NK-92 (cell line): ENCODE measurements around the gene PRICKLE2.

Experiments used
- DNase-seq: peaks from one replicate; lab custom pipeline; 2025; ENCODE audit not compliant: unreplicated experiment; lab: John Stamatoyannopoulos, UW

The PRICKLE2 gene

DNA sequence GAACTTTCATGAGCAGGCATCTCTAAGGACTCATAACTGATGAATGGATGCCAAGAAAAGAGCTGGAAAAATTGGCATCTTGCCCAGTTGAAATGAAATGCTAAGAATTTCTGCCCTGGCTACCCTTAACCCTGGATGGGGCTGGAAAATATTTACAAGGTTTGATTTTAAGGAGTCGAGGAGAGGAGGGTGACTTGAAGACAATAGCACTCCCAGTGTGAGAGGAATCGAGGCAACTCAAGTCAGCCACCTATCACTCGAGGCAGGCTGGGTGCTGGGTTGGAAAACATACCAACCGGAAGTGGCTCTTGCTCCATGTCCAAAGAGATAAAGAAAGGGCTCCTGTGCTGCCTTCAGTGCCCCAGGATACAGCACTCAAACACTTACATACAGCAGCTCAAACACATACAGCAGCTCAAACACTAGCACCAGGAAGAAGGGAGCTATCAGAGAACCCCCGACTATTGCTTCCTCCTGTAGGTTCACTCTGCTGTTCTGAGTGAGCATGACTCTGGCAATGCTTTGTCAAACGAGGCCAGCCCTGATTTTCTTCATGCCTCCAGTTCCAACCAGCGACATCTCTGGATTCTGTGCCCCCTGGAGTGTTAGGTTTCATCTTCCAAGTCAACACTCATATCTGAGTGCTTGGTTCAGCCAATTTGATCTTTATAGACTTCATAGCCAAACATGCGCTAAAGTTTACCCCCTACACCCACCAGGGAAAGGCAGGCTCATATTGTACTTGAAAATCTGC, 4.9 kb downstream of the PRICKLE2 start:
- no peak for DNase-seq

DNA sequence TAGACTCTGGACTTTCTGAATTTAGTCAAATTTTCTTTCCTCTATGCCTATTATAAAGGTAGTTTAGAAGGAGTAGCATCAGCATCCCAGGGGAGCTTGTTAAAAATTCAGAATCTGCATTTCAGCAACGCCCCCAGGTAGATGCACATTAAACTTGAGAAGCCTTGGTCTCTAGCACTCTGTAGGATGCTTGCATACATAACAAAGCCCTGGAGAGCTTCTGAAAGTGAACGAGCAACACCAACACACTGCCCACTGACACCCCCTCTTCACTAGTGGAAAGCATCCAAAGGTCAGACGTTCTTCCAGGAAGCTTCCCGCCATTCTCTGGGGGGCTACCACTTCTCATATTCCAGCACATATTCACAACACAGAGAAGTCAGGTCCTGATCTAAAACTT, 6.5 kb downstream of the PRICKLE2 start:
- no peak for DNase-seq

DNA sequence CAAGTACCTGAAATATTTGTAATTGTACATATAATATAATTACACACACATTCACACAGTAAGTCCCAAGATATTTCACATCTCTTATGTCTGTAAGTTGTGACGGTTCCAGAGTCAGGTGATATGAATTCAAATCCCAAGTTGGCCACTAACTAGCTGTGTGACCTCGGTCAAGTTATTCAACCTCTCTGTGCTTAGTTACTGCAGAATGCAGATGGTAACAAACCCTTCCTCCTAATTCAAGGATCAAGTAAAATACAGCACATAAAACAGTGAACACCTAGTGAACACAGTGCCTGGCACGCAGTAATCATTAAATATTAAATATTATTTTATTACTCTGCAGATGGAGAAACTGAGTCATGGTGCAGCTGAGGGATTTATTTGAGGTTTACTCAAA, 6.9 kb downstream of the PRICKLE2 start:
- no peak for DNase-seq

DNA sequence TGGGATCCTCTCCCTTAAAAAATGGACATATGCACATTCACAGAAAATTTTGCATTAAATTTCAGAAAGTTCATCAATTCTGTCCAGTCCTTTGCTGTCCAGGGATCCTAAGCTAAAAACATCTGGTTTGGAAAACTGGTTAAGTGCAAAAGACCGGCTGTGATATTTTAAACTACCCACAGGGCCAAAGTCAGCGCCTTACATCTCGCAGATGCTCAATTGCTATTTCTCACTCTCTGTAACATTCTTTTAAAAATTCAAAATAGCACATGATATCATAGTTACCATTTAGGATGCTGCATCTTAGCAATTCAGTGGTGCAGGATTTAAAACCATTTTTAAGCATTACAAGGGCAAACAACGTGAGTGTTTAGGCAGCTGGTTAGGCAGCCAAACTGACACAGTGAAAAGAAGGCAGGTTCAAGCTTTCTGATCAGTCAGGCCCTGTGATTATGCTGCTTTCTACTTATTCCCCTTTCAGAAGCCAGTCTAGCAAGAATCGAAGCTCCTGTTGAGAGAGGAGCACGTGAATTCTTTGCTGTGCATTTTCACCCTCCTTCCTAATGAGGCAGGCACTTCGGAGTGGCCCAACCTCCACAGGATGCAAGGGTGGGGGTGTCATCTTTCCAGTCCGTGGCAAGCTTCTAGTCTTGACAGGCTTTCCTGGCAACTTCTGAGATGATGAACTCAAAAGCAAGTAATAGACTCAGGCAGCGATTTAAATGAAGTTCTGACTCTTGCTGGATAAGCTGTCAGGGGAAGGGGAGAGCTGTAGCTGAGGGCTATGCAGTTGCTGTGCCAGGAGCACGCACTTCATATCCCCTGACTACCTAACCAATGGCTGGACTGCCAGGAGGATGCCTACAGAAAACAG, 8.8 kb downstream of the PRICKLE2 start:
- no peak for DNase-seq

DNA sequence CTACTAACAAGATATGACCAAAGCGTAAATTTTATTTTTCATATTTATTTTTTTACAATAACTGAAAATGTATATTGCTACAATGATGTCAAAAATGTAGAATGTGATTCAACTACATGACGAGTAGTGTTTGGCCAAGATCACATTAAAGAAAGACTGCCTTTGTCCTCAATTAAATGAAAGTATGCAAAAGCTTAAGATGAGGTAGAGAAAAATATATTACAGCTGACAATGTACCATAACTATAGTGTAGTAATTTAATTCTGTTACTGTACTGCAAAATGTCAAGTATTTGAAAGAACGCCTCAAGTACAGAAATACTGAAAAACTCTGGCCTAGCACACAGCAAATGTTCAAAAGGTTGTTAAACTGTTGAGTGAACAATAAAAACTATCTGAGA, 9.7 kb downstream of the PRICKLE2 start:
- no peak for DNase-seq

DNA sequence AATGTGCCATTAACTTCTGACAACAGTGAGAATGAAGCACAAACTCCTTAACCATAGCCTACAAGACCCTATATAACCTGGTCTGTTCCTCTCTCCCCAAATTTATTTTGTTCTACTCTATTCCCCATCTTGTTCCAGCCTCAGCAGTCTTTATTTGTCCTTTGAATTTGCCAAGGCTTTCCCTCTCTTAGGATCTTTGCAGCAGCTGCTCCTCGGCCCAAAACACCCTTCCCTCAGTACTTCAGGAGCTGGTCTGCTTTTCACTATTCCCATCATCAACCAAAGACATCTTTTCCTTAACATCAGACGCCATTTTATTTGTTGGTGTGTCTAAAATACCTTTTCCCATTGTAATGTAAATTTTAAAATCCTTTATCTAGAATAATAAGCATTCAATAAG, 10.2 kb downstream of the PRICKLE2 start:
- no peak for DNase-seq

DNA sequence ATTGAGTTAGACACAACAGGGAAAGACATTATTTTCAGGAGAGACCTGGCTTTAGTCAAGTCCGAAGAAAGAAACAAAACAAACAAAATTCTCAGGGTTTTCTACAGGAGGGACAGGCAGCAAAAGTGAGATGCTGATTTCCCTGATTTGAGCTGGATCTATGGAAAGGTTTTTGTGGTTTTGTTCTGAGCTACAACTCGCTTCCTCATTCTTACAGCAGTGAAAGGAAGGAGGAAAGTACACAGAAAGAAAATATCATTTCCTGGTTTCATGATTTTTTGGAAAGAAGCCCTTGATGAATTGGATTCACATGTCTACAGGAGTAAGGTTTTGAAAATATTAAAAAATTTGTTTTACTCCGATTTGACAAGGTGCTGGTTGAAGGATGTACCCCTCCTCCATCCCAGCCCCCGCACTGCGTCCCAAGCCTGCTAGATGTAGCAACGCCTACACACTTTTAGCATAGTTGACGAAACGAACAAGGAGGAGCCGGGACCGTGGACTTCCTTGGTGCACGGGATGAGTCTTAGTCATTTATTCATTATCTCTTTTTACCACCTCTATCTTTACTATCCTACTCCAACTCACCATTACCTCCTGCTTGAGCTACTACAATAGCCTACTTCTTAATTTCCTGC, 10.8 kb downstream of the PRICKLE2 start:
- DNase-seq = no peak

DNA sequence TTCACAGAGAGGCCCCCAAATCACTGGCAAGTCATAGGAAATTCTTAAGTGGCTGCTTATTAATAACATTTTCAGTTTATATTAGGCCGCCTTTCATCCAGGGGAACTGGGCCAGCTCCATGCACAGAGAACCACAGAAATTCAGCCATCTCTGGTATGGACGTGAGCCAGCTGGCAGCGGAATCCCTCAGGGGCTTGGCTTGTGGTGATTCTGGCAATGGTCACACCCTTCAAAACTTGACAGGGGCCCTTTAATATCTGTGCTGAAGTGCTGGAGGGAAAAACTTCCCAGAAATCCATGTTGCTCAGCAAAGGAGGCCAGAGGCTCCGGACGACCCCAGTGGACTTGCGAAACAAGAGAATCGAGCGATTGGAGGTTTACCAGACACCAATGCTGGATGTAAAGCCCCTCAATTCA, 11.3 kb downstream of the PRICKLE2 start:
- DNase-seq = no peak

DNA sequence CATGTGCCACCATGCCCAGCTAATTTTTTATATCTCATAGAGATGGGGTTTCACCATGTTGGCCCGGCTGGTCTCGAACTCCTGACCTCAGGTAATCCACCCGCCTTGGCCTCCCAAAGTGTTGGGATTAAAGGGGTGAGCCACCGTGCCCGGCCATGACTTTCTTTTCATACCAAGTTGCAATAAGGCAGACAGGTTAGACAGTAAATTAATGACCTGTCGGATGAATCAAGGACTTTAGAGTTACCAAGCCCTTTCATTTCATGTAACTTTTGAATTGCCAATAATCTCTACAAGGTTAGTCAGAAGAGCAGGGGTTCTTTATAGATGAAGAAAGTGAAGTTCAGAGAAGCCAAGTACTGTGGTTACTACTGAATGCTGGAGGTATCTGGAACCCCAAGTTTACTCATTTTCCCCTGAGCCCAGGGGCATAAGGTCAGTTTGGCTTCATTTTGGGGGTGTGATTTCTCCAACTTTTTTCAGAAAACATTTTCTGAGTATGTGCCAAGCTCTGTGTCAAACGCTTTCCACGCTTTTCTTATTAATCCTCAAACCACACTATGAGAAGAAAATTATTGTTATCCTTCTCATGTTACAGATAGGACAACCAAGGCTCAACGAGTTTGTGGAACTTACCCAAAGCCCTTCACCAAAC, 11.9 kb downstream of the PRICKLE2 start:
- no peak for DNase-seq

DNA sequence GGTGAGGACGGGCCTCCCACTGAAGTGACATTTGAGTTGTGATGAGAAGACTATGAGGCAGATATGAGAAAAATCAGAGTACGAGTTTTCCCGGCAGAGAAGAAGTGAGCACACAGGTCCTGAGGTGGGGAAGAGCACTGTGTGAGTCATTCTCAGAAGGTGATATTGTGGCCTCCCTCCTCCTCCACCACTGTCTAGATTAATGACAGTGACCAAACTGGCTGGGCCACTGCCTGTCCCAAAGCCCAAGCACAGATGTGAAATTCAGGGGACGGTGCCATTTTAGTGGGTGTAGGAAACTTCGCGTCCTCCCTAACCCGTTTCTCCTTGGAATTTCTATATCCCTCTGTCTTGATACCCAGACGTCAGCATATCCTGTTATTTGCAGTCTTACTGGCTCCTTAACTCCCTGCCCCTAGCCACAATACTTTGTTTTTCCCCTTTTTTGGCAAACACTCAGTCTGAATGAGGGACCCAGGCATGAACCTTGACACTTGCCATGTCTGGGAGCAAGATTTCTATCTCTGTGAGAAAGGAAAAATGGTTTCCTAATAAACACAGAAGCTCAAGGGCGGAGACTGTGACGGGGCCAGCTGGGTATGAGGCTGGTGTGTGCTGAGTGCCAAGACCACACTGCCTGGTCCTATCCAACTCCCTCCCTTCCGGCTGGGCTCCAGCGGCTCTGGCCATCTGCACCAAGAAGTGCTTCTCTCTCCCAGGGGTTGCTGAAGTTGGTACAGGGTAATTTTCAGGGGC, 15.2 kb downstream of the PRICKLE2 start:
- no peak for DNase-seq

DNA sequence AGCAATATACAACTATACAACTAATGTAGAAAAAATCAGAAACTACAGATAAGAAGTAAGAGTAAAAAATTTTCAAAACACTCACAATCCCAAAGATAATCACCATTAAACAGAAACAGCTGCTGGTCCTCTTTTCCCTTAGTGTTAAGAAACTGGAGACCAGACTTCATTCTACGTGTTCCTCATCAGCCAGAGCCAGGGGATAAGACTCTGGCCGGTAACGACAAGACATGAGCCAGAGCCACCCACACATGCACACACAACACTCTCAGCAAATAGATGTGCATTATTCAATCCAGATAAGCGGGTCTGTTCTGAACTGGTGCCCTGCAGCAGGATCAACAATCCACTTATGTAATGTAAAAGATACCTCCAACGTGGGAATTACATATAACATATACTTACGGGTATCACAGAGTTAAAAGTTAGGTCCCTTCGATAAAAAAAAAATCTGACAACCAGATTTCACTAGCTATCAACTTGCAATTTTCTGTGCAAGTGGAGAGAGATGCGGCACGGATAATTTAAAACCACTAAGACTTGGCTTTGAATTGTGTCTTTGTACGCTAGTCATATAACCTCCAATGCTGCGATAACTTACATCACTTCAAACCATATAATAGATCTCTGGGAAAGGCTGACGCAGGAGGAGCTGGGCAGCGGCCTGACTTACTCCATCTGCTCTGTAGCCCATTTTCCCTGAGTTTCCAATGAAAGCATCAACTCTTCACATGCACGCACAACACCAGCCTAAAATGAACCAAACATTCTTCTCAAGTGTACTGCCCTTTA, 17.8 kb downstream of the PRICKLE2 start:
- DNase-seq = no peak

DNA sequence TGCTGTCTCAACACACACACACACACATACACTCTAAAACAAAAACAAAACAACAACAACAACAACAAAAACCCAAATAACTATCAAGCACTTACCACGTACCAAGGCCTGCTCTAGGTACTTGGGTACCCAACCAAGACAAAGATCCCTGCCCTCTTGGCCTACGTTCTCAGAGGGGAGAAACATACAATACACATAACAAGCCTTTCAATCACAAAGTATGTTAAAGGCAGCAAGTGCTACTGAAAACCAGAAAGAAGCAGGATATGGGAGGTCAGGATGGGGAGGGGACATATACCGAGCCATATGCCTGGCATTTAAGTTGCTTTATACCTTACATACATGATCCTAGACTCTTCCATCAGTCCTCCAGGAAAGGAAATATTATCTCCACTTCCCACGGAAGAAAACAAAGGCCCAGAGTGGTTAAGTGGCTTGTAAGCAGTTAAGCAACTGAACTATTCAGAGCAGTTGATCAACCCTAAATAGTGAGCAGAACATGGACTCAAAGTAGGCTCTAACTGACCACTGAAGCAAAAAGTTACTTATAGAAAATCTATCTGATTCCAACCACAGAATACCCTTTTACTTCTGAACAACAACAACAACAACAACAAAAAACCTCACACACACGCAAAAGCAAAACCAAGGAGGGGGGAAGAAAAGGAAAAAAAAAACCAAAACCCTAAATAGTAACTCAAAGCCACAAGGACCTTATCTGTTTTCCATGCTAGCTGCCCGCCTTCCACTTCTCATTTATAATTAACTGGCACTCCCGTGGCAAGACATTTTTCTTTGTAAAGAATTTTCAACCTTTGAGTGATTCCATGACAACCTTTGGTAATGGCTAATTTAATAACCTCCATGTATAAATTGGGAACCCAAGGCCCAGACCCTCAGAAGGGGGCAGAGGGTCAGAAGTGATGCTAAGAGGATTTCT, 21.0 kb downstream of the PRICKLE2 start:
- no peak for DNase-seq

DNA sequence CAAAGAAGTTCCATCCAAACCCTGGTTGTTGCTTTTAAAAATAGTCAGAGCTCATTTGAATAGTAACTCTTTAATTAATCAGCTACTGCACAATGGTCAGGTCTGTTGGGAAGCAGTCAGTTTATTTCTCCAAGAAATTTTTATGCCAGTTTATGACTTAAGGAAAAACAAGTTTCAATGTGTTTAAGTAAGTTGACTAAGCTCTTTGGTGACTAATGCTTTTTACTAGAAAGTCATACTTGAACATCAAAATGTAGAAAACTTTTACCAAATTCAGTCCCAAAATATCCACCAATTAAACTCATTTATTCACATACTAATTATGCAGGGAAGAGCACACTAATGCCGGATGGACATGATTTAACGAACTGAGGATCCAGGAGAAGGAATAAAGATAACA, 22.1 kb downstream of the PRICKLE2 start:
- DNase-seq = no peak

DNA sequence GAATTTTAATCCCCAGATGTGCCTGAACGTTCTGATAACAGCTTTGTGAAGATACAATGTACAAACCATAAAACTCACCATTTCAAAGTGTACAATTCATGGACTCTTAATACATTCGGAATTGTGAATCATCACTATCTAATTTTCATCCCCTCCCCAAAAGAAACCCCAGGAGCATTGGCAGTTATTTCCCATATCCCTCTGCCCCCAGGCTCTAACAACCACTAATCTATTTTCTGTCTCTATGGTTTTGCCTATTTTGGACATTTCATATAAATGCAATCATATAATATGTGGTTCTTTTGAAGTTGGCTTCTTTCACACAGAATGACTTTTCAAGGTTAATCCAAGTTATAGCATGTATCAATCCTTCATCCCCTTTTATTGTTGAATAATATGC, 25.3 kb downstream of the PRICKLE2 start:
- no peak for DNase-seq

DNA sequence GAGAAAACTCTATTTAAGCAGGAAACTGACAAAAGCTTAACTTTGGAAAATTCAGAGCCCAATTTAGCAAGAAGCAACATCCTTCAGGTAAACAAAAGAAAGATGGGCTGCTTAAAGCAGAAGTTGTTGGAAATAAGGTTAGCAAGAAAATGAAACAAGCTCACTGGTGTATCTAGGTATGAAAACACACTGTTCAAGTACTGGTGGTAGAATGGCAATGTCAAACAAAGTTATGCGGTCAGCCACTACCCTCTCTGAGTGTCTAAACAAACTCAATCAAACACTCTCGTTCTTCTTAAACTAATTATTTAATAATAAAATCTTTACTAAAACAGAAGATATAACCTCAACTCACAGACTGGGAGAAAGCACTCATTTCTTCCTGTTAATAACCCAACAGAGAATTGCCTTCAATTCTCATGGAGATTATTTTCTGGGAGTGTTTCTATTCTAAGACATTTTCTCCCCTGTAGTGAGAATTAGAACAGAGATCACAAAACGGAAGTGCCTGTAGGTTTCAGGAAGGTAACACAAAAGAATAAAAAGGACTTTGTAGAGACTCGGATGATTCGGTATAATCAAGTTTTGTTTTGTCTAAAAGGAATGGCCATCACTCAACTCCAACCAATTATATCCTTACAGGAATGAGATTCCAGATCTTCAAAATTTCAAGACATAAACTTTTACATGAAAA, 28.9 kb downstream of the PRICKLE2 start:
- DNase-seq = no peak

DNA sequence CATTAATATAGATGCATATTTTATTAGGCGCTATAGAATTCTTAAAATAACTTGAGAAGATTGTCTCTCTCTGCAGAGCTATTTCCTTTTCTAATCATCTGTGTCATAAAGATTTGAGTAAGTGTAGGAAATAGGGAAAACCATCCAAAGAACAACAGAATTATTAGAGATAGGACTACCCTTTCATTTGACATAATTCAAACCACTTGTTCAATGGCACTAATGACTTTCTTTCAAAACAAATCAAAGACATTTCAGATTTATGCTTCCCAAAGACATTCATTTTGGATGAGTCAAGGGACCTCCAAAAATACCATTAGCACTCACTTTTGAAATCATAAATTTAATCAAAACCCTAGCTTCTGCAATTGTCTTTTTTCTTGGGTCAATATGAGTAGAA, 29.5 kb downstream of the PRICKLE2 start:
- DNase-seq = no peak

DNA sequence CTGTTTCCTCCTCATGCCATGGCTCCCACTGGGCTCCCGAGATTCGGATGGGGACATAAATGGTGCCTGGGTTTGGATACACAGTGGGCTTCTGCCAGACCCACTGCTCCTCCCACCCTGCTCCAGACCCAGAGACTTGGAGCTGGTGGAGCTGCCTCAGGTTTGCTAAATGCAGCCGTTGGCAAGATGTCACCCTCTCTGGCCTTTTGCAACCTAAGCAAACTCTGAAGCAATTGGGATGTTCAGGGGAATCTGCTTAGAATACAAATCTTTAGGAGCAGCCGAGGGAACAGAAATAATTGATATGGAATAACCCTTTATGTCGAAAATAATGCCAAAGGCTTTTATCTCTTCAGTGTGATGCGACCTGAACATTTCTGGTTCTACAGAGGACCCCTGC, 33.4 kb downstream of the PRICKLE2 start:
- DNase-seq = no peak
